ENCODE measurements around the gene BTN1A1.

DNA sequence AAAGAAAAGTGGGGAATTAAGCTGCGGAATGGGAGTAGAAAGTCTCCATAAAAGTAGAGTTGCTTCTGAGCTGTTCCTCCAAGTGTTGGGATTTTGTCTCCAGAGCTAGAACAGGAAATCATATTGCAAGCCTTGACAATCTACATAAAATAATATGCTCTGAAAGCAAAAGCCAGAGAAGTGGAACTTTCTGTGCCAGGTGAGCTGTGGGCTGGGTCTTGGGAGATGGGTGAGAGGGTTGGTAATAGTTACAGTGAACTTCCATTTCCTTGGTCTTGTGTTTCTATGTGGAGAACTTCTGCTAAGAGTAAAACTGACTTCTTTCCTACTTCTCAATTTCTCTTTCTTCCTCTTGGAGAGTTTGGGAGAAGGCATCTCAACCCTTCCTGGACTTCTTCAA, 31.8 kb downstream of the BTN1A1 start:
- no peak for TF ChIP-seq POLR2A (IDR thresholded peaks at IDR 0.05; ENCODE audit: low read depth, low read length)
- no peak for TF ChIP-seq KDM1A (IDR thresholded peaks at IDR 0.05; ENCODE audit: borderline replicate concordance)

All from GM12878 (cell line).